HEK293T (cell line): ENCODE results near the gene GRAMD1B.

Source experiments
- ARNT ChIP-seq: fragments of 450-650 bp; IDR thresholded peaks from 2 replicates; pipeline ENCODE4 v1.6.1; 2017; ENCODE audit warnings: mild to moderate bottlenecking
- BHLHE40 ChIP-seq: fragments of 450-650 bp; IDR thresholded peaks from 2 replicates; pipeline ENCODE4 v1.6.1; 2016; ENCODE audit warnings: mild to moderate bottlenecking, moderate library complexity, borderline replicate concordance
- CTBP1 ChIP-seq: fragments of 450-650 bp; IDR thresholded peaks from 2 replicates; pipeline ENCODE4 v1.6.1; 2016; ENCODE audit warnings: borderline replicate concordance
- ELF4 ChIP-seq: fragments of 450-650 bp; IDR thresholded peaks from 2 replicates; pipeline ENCODE4 v1.6.1; 2017; ENCODE audit warnings: antibody characterized with exemption
- FOXA1 ChIP-seq: fragments of 450-650 bp; IDR thresholded peaks from 2 replicates; pipeline ENCODE4 v1.6.1; 2016; ENCODE audit warnings: mild to moderate bottlenecking
- FOXK2 ChIP-seq: fragments of 450-650 bp; IDR thresholded peaks from 2 replicates; pipeline ENCODE4 v1.6.1; 2016; ENCODE audit warnings: mild to moderate bottlenecking
- FOXM1 ChIP-seq: fragments of 450-650 bp; IDR thresholded peaks from 2 replicates; pipeline ENCODE4 v1.6.1; 2017; ENCODE audit warnings: mild to moderate bottlenecking, borderline replicate concordance
- L3MBTL2 ChIP-seq: fragments of 450-650 bp; conservative IDR thresholded peaks from 2 replicates; pipeline ENCODE4 v1.6.1; 2016; ENCODE audit warnings: mild to moderate bottlenecking
- NFRKB ChIP-seq: fragments of 450-650 bp; IDR thresholded peaks from 2 replicates; pipeline ENCODE4 v1.6.1; 2016; ENCODE audit warnings: mild to moderate bottlenecking, moderate library complexity
- PKNOX1 ChIP-seq: fragments of 450-650 bp; IDR thresholded peaks from 2 replicates; pipeline ENCODE4 v1.6.1; 2016
- SUZ12 ChIP-seq: fragments of 450-650 bp; IDR thresholded peaks from 2 replicates; pipeline ENCODE4 v1.6.1; 2016; ENCODE audit warnings: mild to moderate bottlenecking
- TARDBP ChIP-seq: fragments of 450-650 bp; IDR thresholded peaks from 2 replicates; pipeline ENCODE4 v1.6.1; 2016
- ZNF384 ChIP-seq: fragments of 450-650 bp; IDR thresholded peaks from 2 replicates; pipeline ENCODE4 v1.6.1; 2016

- no peak for TF ChIP-seq ELF4
- TF ChIP-seq FOXM1, result no peak
- TF ChIP-seq NFRKB, result no peak
- TF ChIP-seq ZNF384, result no peak
- no peak for TF ChIP-seq TARDBP
- no peak for TF ChIP-seq PKNOX1
- TF ChIP-seq FOXK2, result no peak
- TF ChIP-seq CTBP1, result no peak
- no peak for TF ChIP-seq BHLHE40
- TF ChIP-seq FOXA1, result no peak
- TF ChIP-seq ARNT, result no peak
- TF ChIP-seq SUZ12, result no peak
- TF ChIP-seq L3MBTL2, result no peak
Measured at GRCh38 chr11:123421589-123421988, 8.5 kb upstream of the GRAMD1B start.
